ENCODE data around the gene TMEM187. TPM values are rescaled to one million over a fixed set of nuclear protein-coding genes. Genes with fewer than 3 reads are reported as not detected.

The TMEM187 gene
- total and polyA plus RNA-seq, 10 of the 15 experiments (the other 5 are each of a cell fraction or from before 2014, with no cell fraction given), result 0.45 to 8.5 (median 4.1) TPM

GRCh38 chrX:154004315-154004714, 31.8 kb downstream of the TMEM187 start (continued):
- 0 out of 2 replicates have a peak, but pooled peaks have one; percentile 35 for TF ChIP-seq ZNF687 (IDR thresholded peaks at IDR 0.05)
- no peak; the same call in 1 of the 2 replicates for TF ChIP-seq JUND (IDR thresholded peaks at IDR 0.05; ENCODE audit: low read depth, low read length)
- peak; percentile 44; the same call in 1 of the 2 replicates for TF ChIP-seq RUNX3 (IDR thresholded peaks at IDR 0.05; ENCODE audit: low read length)
- TF ChIP-seq MEF2B (IDR thresholded peaks at IDR 0.05; ENCODE audit: partially characterized antibody, poor library complexity, severe bottlenecking), result peak; percentile 93
- TF ChIP-seq ZSCAN29 (IDR thresholded peaks at IDR 0.05), result no peak
- TF ChIP-seq RB1 (IDR thresholded peaks at IDR 0.05; ENCODE audit: borderline replicate concordance), result no peak

GRCh38 chrX:154006947-154007346, 34.4 kb downstream of the TMEM187 start:
- DNase-seq (ENCODE audit: low read depth, low spot score), result no peak
- TF ChIP-seq IRF3 (IDR thresholded peaks at IDR 0.05) (no peak), DPF2 (IDR thresholded peaks at IDR 0.05) (no peak), USF2 (IDR thresholded peaks at IDR 0.05; ENCODE audit: borderline replicate concordance, low read depth, low read length) (no peak), MLLT1 (IDR thresholded peaks at IDR 0.05) (peak; percentile 25), RB1 (IDR thresholded peaks at IDR 0.05; ENCODE audit: borderline replicate concordance) (no peak)
- 91% methylated on average over 20 of the region's 20 CpGs for WGBS (ENCODE audit: insufficient coverage, insufficient replicate concordance, low lambda C conversion rate, missing lambda C conversion rate)
- Histone ChIP-seq H3K4me3 (no peak overlapping the region), H3K36me3 (ENCODE audit: control insufficient read depth in 2 of 2, insufficient read depth in 2 of 2, low read length in 1 of 2) (no peaks in the 10 kb centered on the region; a peak in 2 of 4 replicates), H2AFZ (ENCODE audit: control insufficient read depth, low read depth, low read length) (no peak overlapping the region), H3K79me2 (ENCODE audit: control insufficient read depth, insufficient read depth, low read length) (no peaks in the 10 kb centered on the region), H3K27me3 (replicated peaks in 1 of 2; ENCODE audit: control insufficient read depth in 2 of 2, insufficient read depth in 2 of 2, low read length in 1 of 2) (no peaks in the 10 kb centered on the region), H3K4me1 (ENCODE audit: control insufficient read depth, insufficient read depth, low read length) (peaks cover 18% of the 10 kb centered on the region), H3K9me3 (replicated peaks; ENCODE audit: control insufficient read depth, insufficient read depth, low read length) (no peaks in the 10 kb centered on the region), H3K4me2 (ENCODE audit: control insufficient read depth, insufficient read depth) (no peak overlapping the region), H3K9ac (ENCODE audit: control insufficient read depth, insufficient read depth, low read length) (no peak overlapping the region), H4K20me1 (ENCODE audit: control insufficient read depth, insufficient read depth) (no peaks in the 10 kb centered on the region), H3K27ac (ENCODE audit: control insufficient read depth, insufficient read depth) (no peak overlapping the region; the same call in 1 of the 2 replicates)
- POLR2A ChIA-PET, result interaction anchor here (0.6 to 2.1 kb wide), 8 partner anchors 11 to 39 kb away, joined by 3 to 10 read pairs (median 6); no protein-coding TSS in a partner anchor
- SMC1A ChIA-PET (ENCODE audit: uncharacterized antibody, unreplicated experiment), result interaction anchor here (1.0 to 2.5 kb wide), 5 partner anchors 12 to 40 kb away, joined by 3 to 14 read pairs (median 3); no protein-coding TSS in a partner anchor
- no TSS peak for BruUV-seq (replicated peaks)
- no peak for ATAC-seq
- RAD21 ChIA-PET (ENCODE audit: unreplicated experiment), result interaction anchor here (1.1 to 2.3 kb wide), 8 partner anchors 12 to 82 kb away, joined by 3 to 31 read pairs (median 7); no protein-coding TSS in a partner anchor
- in situ Hi-C loops (cut with MboI), result no loop called here
- CTCF ChIA-PET, result interaction anchor here (1.1 to 1.7 kb wide), 4 partner anchors 14 to 82 kb away, joined by 3 to 8 read pairs (median 6); partner anchors contain the start of gene HCFC1
- intact Hi-C loops (cut with micrococcal nuclease; ENCODE audit: unreplicated experiment), result no loop called here
- no peak for FAIRE-seq

Measured in GM12878 (cell line).